Uterus (tissue), 2 donors: ENCODE results near the gene FRMD4B.

Experiments
- POLR2A ChIP-seq, 2 donors: fragments of 450-650 bp; IDR thresholded peaks; one replicate each; pipeline ENCODE4 v1.6.1; 2016; ENCODE audit warnings: antibody characterized with exemption in 2 of 2, mild to moderate bottlenecking in 1 of 2, moderate library complexity in 1 of 2
- TF ChIP-seq, protein P1 (sequence below), 4 experiments: fragments of 200-600 bp in 2 of 4; fragments of 450-650 bp in 2 of 4; sonication (generic) in 2 of 4; IDR thresholded peaks; one replicate each; pipeline ENCODE4 v1.5.1; 2016 to 2019; ENCODE audit warnings: antibody characterized with exemption in 4 of 4, mild to moderate bottlenecking in 2 of 4, moderate library complexity in 1 of 4

DNA sequence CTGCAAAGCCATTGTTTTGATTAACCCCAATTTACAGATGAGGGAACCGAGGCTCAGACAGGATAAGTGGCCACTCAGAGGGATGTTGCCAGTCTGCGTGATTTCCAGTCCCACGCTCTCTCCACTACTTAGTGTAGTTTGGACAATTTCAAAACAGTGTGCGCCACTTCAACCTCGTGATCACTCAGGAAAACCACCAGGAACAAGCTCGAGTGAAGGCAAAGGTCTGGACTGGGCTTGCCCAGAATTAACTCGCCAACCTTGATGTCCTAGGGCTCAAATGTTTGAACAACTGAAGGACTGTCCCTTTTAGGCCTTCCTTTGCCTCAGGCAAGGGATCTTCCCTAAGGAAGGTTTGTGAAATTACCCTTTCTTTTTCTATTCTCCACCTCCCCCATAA is 139.3 kb downstream of the FRMD4B start:
- TF ChIP-seq, protein P1, sequence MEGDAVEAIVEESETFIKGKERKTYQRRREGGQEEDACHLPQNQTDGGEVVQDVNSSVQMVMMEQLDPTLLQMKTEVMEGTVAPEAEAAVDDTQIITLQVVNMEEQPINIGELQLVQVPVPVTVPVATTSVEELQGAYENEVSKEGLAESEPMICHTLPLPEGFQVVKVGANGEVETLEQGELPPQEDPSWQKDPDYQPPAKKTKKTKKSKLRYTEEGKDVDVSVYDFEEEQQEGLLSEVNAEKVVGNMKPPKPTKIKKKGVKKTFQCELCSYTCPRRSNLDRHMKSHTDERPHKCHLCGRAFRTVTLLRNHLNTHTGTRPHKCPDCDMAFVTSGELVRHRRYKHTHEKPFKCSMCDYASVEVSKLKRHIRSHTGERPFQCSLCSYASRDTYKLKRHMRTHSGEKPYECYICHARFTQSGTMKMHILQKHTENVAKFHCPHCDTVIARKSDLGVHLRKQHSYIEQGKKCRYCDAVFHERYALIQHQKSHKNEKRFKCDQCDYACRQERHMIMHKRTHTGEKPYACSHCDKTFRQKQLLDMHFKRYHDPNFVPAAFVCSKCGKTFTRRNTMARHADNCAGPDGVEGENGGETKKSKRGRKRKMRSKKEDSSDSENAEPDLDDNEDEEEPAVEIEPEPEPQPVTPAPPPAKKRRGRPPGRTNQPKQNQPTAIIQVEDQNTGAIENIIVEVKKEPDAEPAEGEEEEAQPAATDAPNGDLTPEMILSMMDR (IDR thresholded peaks at IDR 0.05) = no peak
- TF ChIP-seq POLR2A (IDR thresholded peaks at IDR 0.05) = no peak
